HG03460 (cell line): ENCODE measurements around the gene NYAP1.
"Not testable (repeated sequence)": the region's sequence is repeated elsewhere in the genome, so short reads cannot be mapped to it uniquely, and the experiment has no call there.

Source experiments
- ATAC-seq: cut with Tn5 transposase; IDR thresholded peaks from one replicate; pipeline ENCODE4 v1.9.1; 2021; ENCODE audit not compliant: unreplicated experiment

The NYAP1 gene

DNA sequence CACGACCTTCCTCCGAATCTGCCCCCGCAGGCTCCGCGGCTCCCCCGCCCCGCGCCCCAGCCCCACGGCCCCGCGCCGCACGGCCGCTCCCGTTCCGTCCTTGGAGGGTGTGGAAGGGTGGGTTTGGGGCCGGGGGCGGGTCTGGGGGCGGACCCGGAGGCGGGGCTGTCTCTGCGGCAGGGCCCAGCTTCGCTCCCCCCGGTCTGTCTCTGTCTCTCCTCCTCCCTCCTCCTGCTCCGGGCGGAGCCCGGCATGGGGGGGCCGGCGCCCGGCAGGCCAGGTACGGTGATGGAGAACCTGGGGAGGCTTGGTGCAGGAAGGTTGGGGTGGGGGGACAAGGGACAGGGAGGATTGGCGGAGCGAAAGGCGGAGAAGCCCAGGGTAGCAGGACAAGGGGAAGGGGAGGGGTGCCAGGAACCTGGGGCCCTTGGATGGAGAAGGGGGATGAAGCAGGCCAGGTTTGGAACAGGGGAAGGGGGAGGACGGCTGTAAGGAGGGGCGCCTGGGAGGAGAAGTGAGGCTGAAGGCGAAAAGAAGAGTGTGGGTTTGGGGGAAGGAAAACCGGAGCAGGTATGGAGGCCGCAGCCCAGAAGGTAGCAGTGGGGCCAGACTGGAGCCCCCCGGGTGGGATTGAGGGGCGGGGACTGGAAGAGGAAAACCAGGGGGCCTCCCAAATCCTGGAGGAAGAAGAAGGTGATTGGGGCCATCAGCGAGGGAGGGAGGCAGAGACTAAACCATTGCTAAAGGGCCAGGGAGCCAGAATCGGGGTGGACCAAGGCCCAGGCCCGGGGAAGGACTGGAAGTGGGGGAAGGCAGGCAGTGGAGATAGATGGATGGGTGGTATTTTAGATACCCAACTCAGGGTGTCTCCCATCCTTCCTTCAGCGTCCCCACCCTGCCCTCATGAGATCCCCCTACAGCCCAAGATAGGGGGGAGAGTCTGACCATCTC is at the start of gene NYAP1:
Gene NYAP1 (plus strand): TSS at position 206 of the 951 bp plus-strand sequence. CDS start 1,385 bp downstream, outside the sequence.
- no peak for ATAC-seq

GRCh38 chr7:100434297-100435144 is 49.2 kb upstream of the NYAP1 start:
- ATAC-seq, result no peak

DNA sequence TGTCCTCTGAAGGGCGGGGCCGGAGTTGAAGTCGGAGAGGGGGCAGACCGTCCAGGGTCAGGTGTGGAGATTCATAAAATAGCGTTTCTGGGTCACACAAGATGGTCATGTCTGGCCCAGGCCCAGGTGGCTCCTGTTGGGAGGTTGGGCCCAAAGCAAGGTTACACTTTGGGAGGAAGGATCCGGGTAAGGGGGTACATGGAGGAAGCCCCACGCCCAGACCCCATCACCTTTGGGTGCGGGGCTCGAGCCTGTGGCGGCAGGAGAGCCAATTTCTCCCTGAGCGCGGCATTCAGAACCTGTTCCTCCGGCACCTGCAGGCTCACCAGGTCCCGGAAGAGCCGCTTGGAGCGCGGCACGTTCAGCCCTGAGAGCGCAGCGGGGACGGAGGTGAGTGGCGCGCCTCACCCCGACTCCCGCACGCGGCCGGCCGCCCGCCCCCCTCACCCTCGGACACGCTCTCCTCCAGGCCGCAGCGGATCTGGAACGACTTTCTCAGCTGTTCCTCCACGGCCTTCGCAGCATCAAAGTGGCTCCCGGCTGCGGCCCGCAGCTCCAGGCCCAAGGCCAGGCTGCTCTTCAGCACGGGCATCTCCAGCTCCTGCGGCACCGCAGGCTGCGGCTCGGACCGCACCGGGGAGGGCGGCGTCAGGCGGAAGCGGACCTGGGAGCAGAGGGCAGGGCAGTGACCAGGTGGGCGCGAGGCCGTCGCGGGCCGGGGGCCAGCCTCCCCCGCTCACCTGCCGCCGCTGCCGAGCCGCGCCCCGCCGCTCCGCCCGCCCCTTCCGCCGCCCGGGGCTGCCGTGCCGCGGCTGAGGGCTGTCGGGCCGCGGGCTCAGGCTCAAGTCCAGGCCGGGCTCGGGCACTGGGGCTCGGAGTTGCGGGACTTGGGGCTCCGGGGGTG is 48.1 kb upstream of the NYAP1 start:
- ATAC-seq, result peak; percentile 26

DNA sequence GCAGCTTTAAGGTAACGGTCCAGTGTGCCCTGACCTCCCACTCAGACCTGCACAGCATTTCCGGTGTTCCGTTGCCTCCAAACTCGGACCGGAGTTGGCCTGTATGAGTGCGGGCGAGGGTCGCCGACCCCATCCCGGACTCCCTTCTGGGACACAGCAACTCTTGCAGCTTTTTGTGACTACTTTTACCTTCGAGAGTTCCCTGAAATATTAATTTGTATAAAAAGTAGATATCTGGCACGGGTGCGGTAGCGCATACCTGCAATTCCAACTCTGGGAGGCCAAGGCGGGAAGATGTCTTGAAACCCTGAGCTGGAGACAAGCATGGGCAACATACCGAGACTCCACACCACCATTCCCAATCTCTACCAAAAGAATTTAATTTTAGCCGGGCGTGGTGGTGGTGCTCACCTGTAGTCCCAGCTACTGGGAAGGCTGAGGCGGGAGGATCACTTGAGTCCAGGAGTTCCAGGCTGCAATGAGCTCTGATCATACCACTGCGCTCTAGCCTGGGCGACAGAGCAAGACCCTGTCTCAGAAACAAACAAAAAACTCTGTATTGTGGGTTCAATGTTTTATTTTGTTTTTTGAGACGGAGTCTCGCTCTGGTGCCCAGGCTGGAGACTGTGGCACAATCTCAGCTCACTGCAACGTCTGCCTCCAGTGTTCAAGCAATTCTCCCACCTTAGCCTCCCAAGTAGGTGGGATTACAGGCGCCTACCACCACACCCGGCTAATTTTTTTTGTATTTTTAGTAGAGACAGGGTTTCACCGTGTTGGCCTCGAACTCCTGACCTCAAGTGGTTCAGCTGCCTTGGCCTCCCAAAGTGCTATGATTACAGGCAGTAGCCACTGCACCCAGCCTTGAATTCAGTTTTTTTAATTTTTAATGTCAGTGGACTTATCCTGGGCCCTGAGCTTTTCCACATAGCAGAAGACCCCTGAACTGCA is 46.3 kb upstream of the NYAP1 start:
- ATAC-seq, result no peak

DNA sequence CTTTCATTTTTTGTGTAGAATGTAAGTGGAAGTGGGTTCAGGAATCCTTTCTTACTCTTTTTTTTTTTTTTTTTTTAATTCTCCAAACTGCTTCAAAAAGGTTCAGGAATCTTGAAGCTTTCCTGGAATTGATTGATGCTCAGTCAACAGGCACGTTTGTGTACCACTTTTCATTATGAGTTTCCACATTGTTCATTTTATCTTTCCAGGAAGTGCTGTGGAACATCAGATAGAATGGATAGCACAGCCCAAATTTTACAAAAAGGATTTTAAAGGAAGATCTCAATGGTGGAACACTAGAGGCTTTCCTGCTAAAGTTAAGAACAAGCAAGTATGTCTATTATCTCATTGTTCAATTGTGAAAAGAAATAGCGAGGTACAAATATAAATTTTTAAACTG is 45.6 kb upstream of the NYAP1 start:
- no peak for ATAC-seq

DNA sequence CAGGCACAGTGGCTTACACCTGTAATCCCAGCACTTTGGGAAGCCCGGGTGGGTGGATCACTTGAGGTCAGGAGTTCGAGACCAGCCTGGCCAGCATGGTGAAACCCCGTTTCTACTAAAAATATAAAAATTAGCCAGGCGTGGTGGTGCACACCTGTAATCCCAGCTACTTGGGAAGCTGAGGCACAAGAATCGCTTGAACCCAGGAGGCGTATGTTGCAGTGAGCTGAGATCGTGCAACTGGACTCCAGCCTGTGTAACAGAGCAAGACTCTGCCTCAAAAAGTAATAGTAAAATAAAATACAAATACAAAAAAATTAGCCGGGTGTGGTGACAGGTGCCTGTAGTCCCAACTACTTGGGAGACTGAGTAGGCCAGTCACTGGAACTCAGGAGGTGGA is 45.0 kb upstream of the NYAP1 start:
- not testable (repeated sequence) for ATAC-seq

GRCh38 chr7:100439244-100439643 is 44.5 kb upstream of the NYAP1 start:
- ATAC-seq, result not testable (repeated sequence)

DNA sequence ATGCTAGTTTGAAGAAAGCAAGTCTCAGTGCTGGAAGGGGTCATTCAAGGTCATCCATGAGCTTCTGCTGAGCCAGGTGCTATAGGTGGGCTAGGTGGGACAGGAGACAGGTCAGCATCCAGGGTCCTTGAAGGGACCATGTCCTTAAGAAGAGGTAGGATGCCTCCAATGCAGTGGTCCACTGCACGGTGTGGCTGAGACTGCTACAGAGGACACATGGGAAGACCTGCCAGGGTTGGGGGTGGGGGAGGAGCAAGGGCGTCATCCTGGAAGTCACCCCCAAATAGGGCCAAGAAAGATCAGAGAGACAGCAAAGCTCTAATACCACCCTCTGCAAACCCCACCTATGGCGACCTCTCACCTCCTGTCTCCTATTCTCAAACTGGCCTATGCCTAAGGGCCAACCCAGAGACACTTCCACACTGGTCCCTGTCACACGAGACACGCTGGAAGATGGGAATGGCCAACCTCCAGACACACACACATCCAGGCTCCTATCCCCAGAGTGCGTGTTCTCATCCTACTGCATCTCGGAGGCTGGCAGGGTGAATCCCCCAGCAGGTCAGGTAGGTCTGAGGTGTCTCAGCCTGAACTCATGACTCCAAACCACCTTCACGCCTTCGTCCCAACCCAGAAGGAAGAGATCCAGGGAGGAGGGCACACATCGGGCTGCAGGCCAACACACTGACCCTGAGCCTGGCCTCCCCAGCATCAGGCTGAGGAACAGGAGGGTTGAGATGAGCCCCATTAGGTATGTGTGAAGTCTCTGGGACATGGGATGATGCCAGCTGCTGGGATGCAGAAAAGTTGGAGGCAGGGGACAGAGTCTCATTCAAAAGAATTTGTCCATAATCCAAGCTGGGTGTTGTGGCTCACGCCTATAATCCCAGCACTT is 41.8 kb upstream of the NYAP1 start:
- ATAC-seq, result no peak

DNA sequence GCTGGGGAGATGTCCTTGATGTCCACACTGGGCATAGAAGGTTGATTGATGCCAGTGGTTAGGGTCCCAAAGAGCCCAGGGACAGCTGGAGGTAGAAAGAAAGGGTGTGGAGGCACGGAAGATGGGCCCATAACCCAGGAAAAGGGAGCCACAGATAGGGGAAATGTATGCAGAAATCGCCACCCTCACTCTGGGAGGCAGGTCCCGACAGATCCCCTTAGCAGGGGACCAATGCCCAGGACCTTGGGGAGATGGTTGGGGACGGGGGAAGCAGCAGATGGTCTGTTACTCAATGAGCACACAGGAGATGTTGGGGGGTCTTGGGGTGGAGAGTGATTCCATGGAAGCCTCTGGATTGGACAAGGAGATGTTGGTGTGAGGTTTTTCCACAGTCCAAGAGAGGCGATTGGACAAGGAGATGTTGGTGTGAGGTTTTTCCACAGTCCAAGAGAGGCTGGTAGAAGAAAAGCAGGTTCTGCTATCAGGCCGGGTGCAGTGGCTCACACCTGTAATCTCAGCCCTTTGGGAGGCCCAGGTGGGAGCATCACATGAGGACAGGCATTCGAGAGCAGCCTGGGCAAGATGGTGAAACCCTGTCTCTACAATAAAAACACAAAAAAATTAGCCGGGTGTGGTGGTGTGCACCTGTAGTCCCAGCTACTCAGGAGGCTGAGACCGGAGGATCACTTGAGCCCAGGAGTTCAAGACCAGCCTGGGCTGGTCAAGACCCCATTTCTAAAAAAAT is 40.5 kb upstream of the NYAP1 start:
- no peak for ATAC-seq

DNA sequence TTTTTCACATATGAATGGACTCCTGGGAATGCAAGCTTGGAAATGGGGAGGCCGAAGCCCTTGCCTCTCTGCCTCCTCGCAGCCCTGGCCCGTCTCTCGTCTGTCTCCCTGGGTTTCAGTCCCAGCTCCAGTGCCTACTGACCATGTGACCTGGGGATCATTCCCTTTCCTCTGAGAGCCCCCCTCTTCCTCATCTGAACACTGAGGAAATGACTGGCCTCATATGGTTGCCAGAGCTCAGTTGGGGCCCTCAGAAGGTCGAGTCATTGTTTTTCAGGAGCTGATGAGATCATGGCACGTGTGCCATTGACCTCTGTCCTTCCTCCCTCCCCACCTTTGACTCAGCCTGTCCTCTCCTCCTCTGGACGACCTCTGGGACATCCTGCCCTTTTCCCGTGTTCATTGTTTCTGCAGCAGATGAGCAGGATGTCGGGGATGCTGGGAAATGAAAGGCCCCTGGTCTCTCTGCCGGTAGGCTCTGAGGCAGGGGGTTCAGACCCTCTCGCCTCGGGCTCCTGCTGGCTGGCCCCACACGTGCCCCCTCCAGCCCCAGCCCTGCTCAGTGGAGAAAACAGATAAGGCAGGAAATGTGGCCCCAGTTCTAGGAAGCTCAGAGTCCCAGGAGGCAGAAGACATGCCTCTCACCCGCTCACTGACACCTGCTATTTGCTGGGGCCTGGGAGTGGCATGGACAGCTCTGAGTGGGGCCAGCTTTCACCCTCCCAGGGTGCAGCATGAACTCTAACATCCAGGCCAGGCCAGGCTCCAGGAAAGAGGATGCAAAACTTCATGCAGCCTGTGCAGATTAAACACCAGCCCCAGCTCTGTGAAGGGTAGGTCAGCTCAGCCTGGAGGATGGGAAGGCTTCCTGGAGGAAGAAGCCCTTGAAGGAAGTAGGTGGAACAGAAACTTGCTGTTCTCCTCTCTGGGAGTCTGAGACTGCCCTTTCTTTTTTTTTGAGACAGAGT is 39.1 kb upstream of the NYAP1 start:
- no peak for ATAC-seq

DNA sequence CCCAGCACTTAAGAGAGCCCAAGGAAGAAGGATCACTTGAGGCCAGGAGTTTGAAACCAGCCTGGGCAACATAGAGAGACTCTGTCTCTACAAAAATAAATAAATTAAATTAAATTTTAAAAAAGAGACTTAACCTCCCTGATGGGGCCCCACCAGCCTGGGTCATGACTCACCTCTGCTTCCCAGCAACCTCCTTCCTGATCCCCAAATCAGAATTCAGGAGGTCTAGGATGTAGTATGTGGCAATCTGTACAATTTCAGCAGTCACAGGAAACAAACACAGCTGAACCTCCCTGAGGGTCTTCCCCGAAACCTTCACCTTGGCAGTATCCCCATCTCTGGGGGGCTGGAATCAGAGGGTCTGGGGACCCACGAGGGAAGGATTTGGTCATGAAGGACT is 37.7 kb upstream of the NYAP1 start:
- ATAC-seq, result no peak

GRCh38 chr7:100447363-100447762 is 36.4 kb upstream of the NYAP1 start:
- not testable (repeated sequence) for ATAC-seq

GRCh38 chr7:100449190-100449795 is 34.4 kb upstream of the NYAP1 start:
- ATAC-seq, result no peak

- no peak for ATAC-seq
Observed at GRCh38 chr7:100452513-100452912, 31.2 kb upstream of the NYAP1 start.

- not testable (repeated sequence) for ATAC-seq
Observed at GRCh38 chr7:100453854-100454253, 29.9 kb upstream of the NYAP1 start.

GRCh38 chr7:100455206-100455605 is 28.5 kb upstream of the NYAP1 start:
- no peak for ATAC-seq
